ENCODE measurements around the gene GRIA4.

Gene GRIA4

DNA sequence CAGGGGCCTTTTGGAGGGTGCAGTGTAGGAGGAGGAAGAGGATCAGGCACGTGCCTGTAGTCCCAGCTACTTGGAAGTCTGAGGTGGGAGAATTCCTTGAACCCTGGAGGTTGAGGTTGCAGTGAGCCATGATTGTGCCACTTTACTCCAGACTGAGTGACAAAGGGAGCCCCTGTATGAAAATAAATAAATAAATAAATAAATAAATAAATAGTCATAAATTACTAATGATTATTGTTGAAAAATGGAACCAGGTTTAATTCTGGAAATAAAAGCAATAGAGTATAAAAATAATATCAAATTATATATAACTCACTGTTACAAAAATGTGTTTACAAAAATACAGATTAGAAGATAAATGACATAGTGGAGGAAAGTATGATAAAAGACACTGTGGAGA is 37.9 kb downstream of the GRIA4 start:
- no peaks in the 10 kb centered on the region for H3K9me3 ChIP-seq (ENCODE audit: low read length)

GRCh38 chr11:105648762-105649161 is 38.9 kb downstream of the GRIA4 start:
- Histone ChIP-seq H3K27me3 (ENCODE audit: insufficient read depth, low read length) (no peaks in the 10 kb centered on the region), H3K36me3 (ENCODE audit: insufficient read depth, low read length) (no peaks in the 10 kb centered on the region)

More for the DNA sequence above, 37.9 kb downstream of the GRIA4 start:
- no peak overlapping the region for H3K4me3 ChIP-seq (ENCODE audit: low read length)
- H3K4me1 ChIP-seq (ENCODE audit: insufficient read depth, low read length) = no peaks in the 10 kb centered on the region
- no peaks in the 10 kb centered on the region for H3K27me3 ChIP-seq (ENCODE audit: insufficient read depth, low read length)
- H3K36me3 ChIP-seq (ENCODE audit: insufficient read depth, low read length) = no peaks in the 10 kb centered on the region
- H2AFZ ChIP-seq (ENCODE audit: low read depth, low read length) = no peak overlapping the region

GRCh38 chr11:105665281-105665680 is 55.4 kb downstream of the GRIA4 start:
- H3K9me3 ChIP-seq (ENCODE audit: low read length) = no peaks in the 10 kb centered on the region
- no peaks in the 10 kb centered on the region for H3K4me1 ChIP-seq (ENCODE audit: insufficient read depth, low read length)
- no peak overlapping the region for H3K4me3 ChIP-seq (ENCODE audit: low read length)
- H3K27me3 ChIP-seq (ENCODE audit: insufficient read depth, low read length) = no peaks in the 10 kb centered on the region
- no peak overlapping the region for H2AFZ ChIP-seq (ENCODE audit: low read depth, low read length)
- no peaks in the 10 kb centered on the region for H3K36me3 ChIP-seq (ENCODE audit: insufficient read depth, low read length)

More at GRCh38 chr11:105648762-105649161, 38.9 kb downstream of the GRIA4 start:
- Histone ChIP-seq H3K4me3 (ENCODE audit: low read length) (no peak overlapping the region), H2AFZ (ENCODE audit: low read depth, low read length) (no peak overlapping the region), H3K4me1 (ENCODE audit: insufficient read depth, low read length) (no peaks in the 10 kb centered on the region), H3K9me3 (ENCODE audit: low read length) (no peaks in the 10 kb centered on the region)

DNA sequence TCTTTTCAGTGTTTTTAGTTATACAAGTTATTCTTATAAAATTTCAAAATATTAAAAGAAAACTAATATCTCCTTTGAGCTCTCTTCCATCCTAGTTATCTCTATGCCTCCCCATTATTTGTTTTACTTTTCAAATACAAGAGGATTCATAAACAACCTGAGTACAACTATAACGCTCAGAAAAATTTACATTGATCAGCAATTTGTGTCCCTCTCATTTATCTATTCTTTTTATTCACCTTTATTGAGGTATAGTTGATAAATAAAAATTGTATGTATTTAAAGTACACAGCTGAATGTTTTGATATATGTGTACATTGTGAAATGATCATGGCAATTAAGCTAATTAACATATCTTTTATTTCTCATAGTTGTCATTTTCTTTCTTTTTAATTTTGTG is 57.6 kb downstream of the GRIA4 start:
- Histone ChIP-seq H3K4me1 (ENCODE audit: insufficient read depth, low read length) (no peaks in the 10 kb centered on the region), H3K27me3 (ENCODE audit: insufficient read depth, low read length) (no peaks in the 10 kb centered on the region), H3K4me3 (ENCODE audit: low read length) (no peak overlapping the region), H3K36me3 (ENCODE audit: insufficient read depth, low read length) (no peaks in the 10 kb centered on the region), H2AFZ (ENCODE audit: low read depth, low read length) (no peak overlapping the region), H3K9me3 (ENCODE audit: low read length) (no peaks in the 10 kb centered on the region)

DNA sequence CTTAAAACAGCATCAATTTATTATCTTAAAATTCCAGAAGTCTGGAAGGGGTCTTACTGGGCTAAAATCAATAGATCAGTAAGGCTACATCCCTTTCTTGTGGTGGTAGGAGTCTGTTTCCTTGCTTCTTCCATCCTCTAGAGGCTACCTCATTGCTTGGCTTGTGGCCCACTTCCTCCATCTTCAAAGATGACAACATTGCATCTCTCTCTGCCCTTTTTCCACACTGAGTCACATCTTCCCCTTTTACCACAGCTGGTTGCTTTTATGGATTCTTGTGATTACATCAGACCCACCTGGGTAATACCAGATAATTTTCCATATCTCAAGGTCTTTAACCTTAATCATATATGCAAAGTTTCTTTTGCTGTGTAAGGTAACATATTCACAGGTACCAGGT is 60.9 kb downstream of the GRIA4 start:
- Histone ChIP-seq H3K36me3 (ENCODE audit: insufficient read depth, low read length) (no peaks in the 10 kb centered on the region), H3K9me3 (ENCODE audit: low read length) (no peaks in the 10 kb centered on the region), H2AFZ (ENCODE audit: low read depth, low read length) (no peak overlapping the region), H3K27me3 (ENCODE audit: insufficient read depth, low read length) (no peaks in the 10 kb centered on the region), H3K4me1 (ENCODE audit: insufficient read depth, low read length) (no peaks in the 10 kb centered on the region), H3K4me3 (ENCODE audit: low read length) (no peak overlapping the region)

- Histone ChIP-seq H3K27me3 (ENCODE audit: insufficient read depth, low read length) (no peaks in the 10 kb centered on the region), H3K36me3 (ENCODE audit: insufficient read depth, low read length) (no peaks in the 10 kb centered on the region), H2AFZ (ENCODE audit: low read depth, low read length) (no peak overlapping the region), H3K4me3 (ENCODE audit: low read length) (no peak overlapping the region), H3K4me1 (ENCODE audit: insufficient read depth, low read length) (no peaks in the 10 kb centered on the region), H3K9me3 (ENCODE audit: low read length) (no peaks in the 10 kb centered on the region)
These were observed 63.2 kb downstream of the GRIA4 start for GRCh38 chr11:105673089-105673488.

DNA sequence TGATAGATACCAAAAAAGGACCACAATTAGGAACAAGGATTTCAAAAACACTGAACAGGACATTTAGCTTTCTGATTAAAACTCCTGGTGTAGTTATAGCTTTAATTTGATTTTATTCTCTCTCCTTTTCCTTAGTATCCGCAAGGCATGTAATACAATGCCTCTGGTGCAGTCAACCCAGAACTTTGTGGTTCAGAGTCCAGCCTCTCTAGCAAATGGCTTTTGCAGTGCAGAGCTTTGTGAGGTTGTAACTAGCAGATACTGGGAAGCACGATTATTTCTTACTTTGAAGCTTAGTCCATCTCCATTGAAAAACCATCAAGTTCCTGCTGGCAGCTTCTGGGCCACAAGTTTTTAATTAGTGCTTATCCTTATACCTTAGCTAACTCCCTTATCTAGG is 79.8 kb downstream of the GRIA4 start:
- H3K4me3 ChIP-seq (ENCODE audit: low read length) = no peak overlapping the region
- no peaks in the 10 kb centered on the region for H3K27me3 ChIP-seq (ENCODE audit: insufficient read depth, low read length)
- no peaks in the 10 kb centered on the region for H3K4me1 ChIP-seq (ENCODE audit: insufficient read depth, low read length)
- H3K9me3 ChIP-seq (ENCODE audit: low read length) = no peaks in the 10 kb centered on the region
- H3K36me3 ChIP-seq (ENCODE audit: insufficient read depth, low read length) = no peaks in the 10 kb centered on the region
- H2AFZ ChIP-seq (ENCODE audit: low read depth, low read length) = no peak overlapping the region

GRCh38 chr11:105690467-105690866 is 80.6 kb downstream of the GRIA4 start:
- Histone ChIP-seq H3K4me1 (ENCODE audit: insufficient read depth, low read length) (no peaks in the 10 kb centered on the region), H3K27me3 (ENCODE audit: insufficient read depth, low read length) (no peaks in the 10 kb centered on the region), H3K4me3 (ENCODE audit: low read length) (no peak overlapping the region), H2AFZ (ENCODE audit: low read depth, low read length) (no peak overlapping the region), H3K9me3 (ENCODE audit: low read length) (no peaks in the 10 kb centered on the region), H3K36me3 (ENCODE audit: insufficient read depth, low read length) (no peaks in the 10 kb centered on the region)

DNA sequence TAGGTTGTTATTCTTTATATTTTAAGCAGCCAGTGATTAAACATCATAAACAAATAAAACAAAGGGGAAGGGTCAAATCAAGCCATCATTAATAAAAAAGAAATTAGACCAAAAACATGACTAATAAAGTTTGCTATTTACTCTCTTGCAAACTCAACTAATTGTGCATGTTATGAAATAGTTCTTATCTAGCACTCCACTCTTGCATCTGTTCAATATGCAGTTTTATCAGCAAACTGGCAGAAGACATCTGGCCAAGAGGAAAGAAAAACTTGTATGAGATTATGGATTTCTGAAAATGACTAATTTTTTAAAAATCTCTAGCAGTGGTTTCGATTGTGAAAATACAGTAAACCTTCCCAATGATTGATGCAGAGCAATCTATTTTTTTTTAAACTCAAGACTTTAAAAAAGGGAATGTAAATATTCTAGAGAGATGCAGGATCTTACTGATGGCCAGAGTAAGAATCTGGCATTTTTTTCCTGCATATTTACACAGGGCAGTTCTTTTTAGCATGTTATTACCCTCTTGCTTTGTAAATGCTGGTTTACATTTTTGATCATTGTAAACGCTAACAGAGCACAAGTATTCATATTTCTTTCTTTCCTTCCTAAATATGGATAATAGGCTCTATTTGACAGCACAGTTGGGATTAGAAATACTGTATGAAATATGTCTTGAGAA is 83.3 kb downstream of the GRIA4 start:
- Histone ChIP-seq H2AFZ (ENCODE audit: low read depth, low read length) (no peak overlapping the region), H3K9me3 (ENCODE audit: low read length) (no peaks in the 10 kb centered on the region), H3K4me3 (ENCODE audit: low read length) (no peak overlapping the region), H3K27me3 (ENCODE audit: insufficient read depth, low read length) (no peaks in the 10 kb centered on the region), H3K36me3 (ENCODE audit: insufficient read depth, low read length) (no peaks in the 10 kb centered on the region), H3K4me1 (ENCODE audit: insufficient read depth, low read length) (peaks cover 5% of the 10 kb centered on the region)

- Histone ChIP-seq H2AFZ (ENCODE audit: low read depth, low read length) (no peak overlapping the region), H3K36me3 (ENCODE audit: insufficient read depth, low read length) (no peaks in the 10 kb centered on the region), H3K4me1 (ENCODE audit: insufficient read depth, low read length) (peaks cover 25% of the 10 kb centered on the region), H3K4me3 (ENCODE audit: low read length) (no peak overlapping the region), H3K9me3 (ENCODE audit: low read length) (no peaks in the 10 kb centered on the region), H3K27me3 (ENCODE audit: insufficient read depth, low read length) (no peaks in the 10 kb centered on the region)
These were observed 86.1 kb downstream of the GRIA4 start for GRCh38 chr11:105696000-105696399.

- peaks cover 25% of the 10 kb centered on the region for H3K4me1 ChIP-seq (ENCODE audit: insufficient read depth, low read length)
- H3K27me3 ChIP-seq (ENCODE audit: insufficient read depth, low read length) = no peaks in the 10 kb centered on the region
- H3K4me3 ChIP-seq (ENCODE audit: low read length) = no peak overlapping the region
- H2AFZ ChIP-seq (ENCODE audit: low read depth, low read length) = no peak overlapping the region
- H3K9me3 ChIP-seq (ENCODE audit: low read length) = no peaks in the 10 kb centered on the region
- H3K36me3 ChIP-seq (ENCODE audit: insufficient read depth, low read length) = no peaks in the 10 kb centered on the region
These were observed 87.4 kb downstream of the GRIA4 start for GRCh38 chr11:105697291-105697690.

DNA sequence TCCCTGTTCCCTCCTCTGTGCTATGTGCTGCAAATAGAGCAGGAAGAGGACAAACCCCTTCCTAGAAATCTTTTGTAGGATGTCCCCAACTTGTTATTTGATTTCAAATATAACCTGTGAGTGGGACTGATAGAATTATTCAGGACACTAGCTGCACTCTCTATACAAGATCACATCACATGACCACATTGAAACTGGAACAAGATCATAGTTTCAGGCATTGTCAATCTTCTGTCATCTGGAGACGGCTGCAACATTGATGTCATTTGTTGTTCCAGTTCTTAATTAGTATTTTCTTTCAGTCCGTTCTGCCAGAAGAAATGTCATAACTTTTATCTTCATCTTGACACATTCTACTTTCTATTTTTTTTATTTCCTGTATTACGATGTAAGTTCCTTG is 89.3 kb downstream of the GRIA4 start:
- Histone ChIP-seq H3K27me3 (ENCODE audit: insufficient read depth, low read length) (no peaks in the 10 kb centered on the region), H3K4me1 (ENCODE audit: insufficient read depth, low read length) (peaks cover 25% of the 10 kb centered on the region), H3K36me3 (ENCODE audit: insufficient read depth, low read length) (no peaks in the 10 kb centered on the region), H2AFZ (ENCODE audit: low read depth, low read length) (no peak overlapping the region), H3K4me3 (ENCODE audit: low read length) (no peak overlapping the region), H3K9me3 (ENCODE audit: low read length) (no peaks in the 10 kb centered on the region)

DNA sequence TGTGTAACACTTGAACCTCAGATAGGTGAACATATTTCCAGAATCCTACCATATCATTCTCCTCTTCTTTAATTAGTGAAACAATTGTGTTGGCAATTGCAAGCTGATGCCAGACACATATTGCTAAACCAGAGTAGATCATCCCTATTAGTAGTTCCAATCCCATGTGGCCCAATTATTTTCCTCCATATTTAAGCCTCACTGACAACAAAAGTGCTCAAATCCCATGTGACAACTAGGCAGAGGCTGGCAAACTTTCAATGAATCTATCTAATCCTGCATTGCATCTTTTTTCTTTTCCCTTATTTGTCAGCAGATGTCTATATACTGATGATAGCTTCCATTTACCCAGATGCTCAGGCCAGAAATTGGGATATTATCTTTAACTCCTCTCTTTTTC is 90.4 kb downstream of the GRIA4 start:
- peaks cover 25% of the 10 kb centered on the region for H3K4me1 ChIP-seq (ENCODE audit: insufficient read depth, low read length)
- no peaks in the 10 kb centered on the region for H3K9me3 ChIP-seq (ENCODE audit: low read length)
- H2AFZ ChIP-seq (ENCODE audit: low read depth, low read length) = no peak overlapping the region
- no peaks in the 10 kb centered on the region for H3K27me3 ChIP-seq (ENCODE audit: insufficient read depth, low read length)
- H3K4me3 ChIP-seq (ENCODE audit: low read length) = no peak overlapping the region
- H3K36me3 ChIP-seq (ENCODE audit: insufficient read depth, low read length) = no peaks in the 10 kb centered on the region

DNA sequence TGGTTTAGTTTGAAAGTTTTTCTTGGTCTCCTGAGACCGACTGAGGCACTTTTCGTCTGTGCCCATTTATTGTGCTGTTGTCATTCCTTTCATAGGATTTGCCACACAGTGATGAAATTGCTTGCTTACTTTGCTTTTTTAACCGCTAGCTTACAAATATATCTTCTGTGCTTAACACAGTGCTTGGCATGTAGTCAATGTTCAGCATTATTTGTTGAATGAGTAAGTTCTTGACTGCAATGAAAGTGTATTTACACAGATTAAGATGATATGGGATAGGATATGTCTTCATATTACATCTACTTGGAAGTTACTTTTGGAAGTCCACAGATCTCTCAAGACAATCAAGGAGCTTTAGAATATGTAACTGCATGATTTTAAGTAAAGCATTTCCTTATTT is 91.2 kb downstream of the GRIA4 start:
- Histone ChIP-seq H3K4me1 (ENCODE audit: insufficient read depth, low read length) (peaks cover 26% of the 10 kb centered on the region), H3K9me3 (ENCODE audit: low read length) (no peaks in the 10 kb centered on the region), H3K27me3 (ENCODE audit: insufficient read depth, low read length) (no peaks in the 10 kb centered on the region), H3K36me3 (ENCODE audit: insufficient read depth, low read length) (no peaks in the 10 kb centered on the region), H3K4me3 (ENCODE audit: low read length) (no peak overlapping the region), H2AFZ (ENCODE audit: low read depth, low read length) (no peak overlapping the region)
